ENCODE data around the gene PLEKHN1. TPM values are rescaled to one million over a fixed set of nuclear protein-coding genes. Genes with fewer than 3 reads are reported as not detected.

Gene PLEKHN1, protein sequence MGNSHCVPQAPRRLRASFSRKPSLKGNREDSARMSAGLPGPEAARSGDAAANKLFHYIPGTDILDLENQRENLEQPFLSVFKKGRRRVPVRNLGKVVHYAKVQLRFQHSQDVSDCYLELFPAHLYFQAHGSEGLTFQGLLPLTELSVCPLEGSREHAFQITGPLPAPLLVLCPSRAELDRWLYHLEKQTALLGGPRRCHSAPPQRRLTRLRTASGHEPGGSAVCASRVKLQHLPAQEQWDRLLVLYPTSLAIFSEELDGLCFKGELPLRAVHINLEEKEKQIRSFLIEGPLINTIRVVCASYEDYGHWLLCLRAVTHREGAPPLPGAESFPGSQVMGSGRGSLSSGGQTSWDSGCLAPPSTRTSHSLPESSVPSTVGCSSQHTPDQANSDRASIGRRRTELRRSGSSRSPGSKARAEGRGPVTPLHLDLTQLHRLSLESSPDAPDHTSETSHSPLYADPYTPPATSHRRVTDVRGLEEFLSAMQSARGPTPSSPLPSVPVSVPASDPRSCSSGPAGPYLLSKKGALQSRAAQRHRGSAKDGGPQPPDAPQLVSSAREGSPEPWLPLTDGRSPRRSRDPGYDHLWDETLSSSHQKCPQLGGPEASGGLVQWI
- 0.75 and 0.77 TPM in 2 replicates for total RNA-seq

DNA sequence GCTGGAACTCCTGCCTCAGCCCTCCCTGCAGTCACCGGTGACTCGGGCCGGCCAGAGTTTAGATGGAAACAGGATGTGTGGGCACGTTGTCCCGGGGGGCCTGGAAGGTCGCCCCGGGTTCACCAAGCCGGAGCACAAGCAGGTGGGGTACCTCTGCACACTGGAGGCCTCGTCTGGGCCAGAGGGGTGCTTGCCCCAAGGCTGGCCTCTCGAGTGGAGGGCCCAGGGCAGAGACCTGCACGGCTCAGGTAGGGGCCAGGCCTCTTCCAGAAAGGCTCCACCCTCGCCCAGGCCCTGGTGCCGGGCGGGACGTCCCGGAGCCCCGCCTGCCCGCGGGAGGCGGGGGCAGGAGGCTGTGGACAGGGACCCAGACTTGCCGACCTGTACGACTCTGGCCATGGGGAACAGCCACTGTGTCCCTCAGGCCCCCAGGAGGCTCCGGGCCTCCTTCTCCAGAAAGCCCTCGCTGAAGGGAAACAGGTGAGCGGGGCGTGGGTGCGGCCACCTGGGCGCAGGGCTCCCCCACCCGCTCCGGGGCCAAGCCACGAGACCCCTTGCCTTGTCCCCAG, at the start of gene PLEKHN1:
Gene PLEKHN1, plus strand, starts transcription at position 348 of the 569 bp plus-strand sequence. Its CDS starts 50 bp downstream, at position 398.

DNA sequence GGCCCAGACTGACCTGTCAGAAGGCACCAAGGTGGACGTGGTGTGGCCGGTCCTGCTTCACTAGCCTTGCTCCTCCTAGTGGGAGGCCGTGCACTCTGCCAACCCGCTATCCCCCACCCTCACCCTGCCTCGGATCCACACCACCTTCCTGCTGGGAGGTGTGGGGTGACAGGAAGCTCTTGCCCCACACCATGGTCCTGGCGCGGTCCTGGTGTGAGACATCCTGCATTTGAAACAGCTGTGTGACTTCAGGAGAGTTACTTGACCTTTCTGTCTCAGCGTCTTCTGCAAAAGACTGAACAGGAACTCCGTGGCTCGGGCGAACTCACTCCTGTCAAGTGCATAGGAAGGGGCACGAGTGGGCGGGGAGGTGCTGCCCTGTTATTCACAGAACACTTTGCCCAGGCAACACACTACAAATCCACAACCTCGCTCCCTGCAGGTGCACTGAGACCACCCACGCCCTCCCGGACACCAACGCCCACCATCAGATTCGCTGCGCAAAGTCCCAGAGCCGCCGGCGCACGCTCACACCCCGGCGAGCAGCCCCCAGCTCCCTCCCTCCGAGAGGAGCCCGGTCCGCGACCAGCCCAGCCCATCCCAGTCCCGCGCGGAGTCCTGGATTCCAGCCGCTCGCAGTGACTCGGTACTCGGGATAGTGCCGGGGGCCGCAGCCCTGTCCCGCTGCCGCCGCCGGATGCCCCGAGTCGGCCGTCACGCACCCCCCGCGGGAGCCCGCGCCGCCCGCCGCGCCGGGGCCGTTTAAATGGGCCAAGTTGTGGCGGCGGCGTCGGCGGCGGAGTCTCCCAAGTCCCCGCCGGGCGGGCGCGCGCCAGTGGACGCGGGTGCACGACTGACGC, 42.9 kb upstream of the PLEKHN1 start, which contains the start of gene SAMD11:
Gene SAMD11, plus strand, starts transcription at position 793 of the 860 bp plus-strand sequence. CDS start 509 bp downstream, outside the sequence.

DNA sequence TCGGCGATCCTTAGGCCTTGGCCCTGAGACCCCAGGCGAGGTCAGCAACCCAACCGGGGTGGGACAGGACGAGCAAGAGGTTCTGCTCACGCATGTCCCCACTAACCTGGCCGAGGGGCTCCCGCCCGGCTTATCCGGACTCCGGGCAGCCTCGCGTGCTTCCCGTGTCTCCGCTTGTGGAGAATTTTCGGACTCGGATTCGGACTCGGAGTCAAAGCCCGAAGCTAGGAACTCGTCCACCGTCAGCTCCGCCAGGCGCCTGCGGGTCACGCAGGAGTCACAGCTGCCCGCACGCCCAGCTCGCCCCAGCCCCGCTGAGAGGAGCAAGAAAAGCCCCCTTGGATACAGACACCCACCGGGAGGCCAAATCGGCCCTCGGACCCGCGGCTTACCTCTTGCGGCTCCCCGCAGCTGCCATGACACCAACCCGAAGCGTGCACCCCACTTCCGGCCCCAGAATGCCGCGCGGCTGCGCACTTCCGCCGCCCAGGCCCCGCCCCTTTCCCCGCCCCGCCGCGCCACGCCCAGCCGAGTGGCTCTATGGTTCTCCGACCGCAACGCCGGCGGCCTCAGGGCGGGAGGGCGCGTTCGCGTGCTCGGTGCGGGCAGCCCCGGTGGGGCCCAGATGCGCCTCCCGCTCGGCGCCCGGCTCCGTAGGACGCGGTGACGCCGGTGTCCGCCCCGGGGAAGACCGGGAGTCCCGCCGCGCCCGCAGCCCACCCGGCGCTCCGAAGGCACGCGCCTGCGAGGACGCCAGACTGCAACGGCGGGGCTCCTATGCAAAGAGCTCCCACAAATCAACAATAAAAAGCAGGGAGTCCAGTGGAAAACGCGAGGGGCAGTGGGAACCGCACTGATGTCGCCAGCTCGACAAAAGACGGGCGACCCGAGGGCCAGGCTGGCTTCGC, 7.2 kb upstream of the PLEKHN1 start, which contains the start of gene NOC2L:
Gene NOC2L, minus strand, starts transcription at position 434 of the 908 bp plus-strand sequence. Its CDS starts 16 bp downstream, at position 418.

DNA sequence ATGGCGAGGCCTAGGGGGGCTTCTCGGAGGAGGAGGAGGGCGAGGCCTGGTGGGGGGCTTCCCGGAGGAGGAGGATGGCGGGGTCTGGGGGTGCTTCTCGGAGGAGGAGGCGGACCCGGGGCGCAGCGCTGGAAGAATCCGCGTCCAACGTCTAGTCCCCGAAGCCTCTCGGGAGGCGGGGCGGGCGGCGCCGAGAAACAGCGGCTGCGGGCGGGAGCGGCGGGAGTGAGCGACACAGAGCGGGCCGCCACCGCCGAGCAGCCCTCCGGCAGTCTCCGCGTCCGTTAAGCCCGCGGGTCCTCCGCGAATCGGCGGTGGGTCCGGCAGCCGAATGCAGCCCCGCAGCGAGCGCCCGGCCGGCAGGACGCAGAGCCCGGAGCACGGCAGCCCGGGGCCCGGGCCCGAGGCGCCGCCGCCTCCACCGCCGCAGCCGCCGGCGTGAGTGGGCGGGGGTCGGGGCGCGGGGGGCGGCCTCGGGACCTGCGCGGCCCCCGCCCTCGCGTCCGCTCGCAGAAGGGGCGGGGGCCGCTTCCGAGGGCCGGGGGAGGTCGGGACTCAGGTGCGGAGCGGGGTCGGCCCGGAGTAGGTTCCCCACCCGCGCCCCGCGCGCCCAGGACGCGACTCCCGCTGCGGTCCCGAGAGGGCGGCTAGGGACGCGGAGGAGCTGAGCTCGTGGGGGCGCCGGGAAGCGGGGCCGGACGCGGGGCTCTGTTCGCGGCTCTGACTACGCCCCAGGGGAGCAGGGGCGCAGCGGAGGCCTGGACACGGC, 5.7 kb upstream of the PLEKHN1 start, which contains the start of gene KLHL17:
Gene KLHL17, plus strand, starts transcription at position 222 of the 769 bp plus-strand sequence. Its CDS starts 110 bp downstream, at position 332.

DNA sequence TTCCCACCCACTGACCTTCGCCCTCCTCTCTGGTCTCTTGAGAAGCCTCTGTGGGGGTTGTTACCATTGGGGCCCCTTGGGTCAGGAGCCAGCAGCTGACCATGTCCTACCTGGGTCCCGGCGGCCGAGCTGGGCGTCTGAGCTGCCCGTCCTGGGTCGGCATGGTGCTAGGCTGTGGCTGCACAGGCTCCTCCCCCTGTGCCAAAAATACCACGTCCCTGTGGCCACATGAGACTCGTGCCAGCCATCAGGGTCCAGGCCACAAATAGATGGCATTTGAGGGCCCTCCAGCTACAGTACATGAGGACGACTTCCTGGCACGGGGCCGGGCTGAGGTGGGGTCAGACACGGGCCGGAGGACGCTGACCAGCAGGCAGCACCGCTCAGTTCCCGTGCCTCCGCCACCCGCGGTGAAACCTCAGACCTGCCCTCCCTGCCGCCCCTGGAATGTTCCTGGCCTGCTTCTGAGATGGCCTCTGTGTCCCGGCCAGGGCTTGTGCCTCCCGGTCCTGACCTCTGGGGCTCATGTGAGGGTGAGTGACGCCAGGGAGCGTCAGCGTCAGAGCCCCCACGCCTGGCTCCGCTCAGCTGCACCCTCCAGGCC, 15.8 kb downstream of the PLEKHN1 start, which contains the start of gene PERM1:
Gene PERM1, minus strand, starts transcription at position 139 of the 604 bp plus-strand sequence. CDS start 1,064 bp downstream, outside the sequence.

DNA sequence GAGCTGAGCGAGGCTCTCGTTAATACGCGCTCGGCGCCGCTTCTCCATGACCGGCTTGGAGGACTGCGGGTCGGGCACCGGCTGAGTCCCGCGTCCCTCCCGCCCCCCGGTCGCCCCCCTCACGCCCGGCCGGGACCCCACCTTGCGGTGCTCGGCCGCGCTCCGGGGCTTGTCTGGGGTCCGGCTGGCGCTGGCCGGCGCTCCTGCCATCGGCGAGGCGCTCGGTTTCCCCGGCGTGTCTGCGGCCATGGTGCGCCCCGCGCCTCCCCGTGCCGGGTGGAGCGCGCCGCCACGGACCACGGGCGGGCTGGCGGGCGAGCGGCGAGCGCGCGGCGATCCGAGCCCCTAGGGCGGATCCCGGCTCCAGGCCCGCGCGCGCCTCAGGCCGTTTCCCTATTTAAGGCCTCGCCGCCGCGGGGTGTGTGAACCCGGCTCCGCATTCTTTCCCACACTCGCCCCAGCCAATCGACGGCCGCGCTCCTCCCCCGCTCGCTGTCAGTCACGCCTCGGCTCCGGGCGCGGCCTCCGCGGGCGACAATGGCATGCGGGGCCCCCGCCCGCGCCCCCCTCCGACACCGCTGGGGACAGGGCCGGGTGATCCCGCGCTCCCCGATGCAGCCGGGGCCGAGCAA, 33.6 kb downstream of the PLEKHN1 start, which contains the start of gene HES4:
Gene HES4, minus strand, starts transcription at position 373 of the 632 bp plus-strand sequence. Its CDS starts 124 bp downstream, at position 249.

DNA sequence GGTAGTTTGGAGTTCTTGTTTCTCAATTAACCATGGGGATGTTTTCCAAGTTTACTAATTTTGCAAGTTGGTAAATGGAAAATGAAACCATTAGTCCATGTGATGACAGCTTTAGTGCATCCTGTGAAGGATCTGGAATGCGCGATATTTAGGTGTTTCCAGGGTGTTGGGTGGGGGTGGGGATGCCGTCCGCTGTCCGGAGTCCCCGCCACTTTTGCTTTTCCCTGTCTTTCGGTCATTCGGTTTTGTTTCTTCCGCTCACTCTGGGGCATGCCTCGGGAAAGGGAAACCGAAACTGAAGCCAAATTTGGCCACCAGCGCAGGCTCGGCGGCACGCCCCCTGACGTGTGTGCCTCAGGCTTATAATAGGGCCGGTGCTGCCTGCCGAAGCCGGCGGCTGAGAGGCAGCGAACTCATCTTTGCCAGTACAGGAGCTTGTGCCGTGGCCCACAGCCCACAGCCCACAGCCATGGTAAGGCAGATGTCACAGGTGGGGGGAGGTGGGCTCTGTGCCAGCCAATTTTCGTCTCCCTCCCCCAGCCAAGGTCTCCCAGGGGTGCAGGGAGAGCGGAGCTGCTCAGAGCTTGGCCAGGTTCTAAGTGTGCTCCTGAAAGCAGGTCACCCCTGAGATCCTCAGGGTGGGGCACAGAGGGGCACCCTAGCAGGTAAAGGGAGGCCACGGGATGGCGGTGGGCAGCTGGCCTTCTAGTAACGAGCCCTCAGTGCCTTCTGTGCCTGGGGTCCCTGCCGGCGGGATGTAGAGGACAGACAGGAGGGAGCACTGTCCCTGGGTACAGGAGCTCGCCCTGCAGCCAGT, 47.0 kb downstream of the PLEKHN1 start, which contains the start of gene ISG15:
Gene ISG15, plus strand, starts transcription at position 393 of the 817 bp plus-strand sequence. Its CDS starts 77 bp downstream, at position 470.

DNA sequence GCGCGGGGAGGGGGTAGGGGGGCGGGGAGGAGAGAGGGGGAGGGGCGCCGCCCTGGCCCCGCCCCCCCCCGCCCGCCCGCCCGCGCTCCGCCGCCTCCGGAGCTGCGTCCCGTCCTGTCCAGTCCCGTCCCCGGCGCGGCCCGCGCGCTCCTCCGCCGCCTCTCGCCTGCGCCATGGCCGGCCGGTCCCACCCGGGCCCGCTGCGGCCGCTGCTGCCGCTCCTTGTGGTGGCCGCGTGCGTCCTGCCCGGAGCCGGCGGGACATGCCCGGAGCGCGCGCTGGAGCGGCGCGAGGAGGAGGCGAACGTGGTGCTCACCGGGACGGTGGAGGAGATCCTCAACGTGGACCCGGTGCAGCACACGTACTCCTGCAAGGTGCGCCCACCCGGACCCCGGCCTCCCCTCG, 53.7 kb downstream of the PLEKHN1 start, which contains the start of gene AGRN:
Gene AGRN, plus strand, starts transcription at position 121 of the 405 bp plus-strand sequence. Its CDS starts 53 bp downstream, at position 174.

Other genes starting within 250 kb of the PLEKHN1 start
- gene SAMD11, start 42.6 kb upstream of the PLEKHN1 start, total RNA-seq = 6.2 and 6.4 TPM in 2 replicates
- gene NOC2L, start 7.2 kb upstream of the PLEKHN1 start, total RNA-seq = 84.2 and 155 TPM in 2 replicates
- gene KLHL17, start 5.9 kb upstream of the PLEKHN1 start, total RNA-seq = 6.9 and 11.8 TPM in 2 replicates
- gene PERM1, start 15.6 kb downstream of the PLEKHN1 start, total RNA-seq = not detected in 2 replicates
- gene HES4, start 33.6 kb downstream of the PLEKHN1 start, total RNA-seq = 2.0 and 3.7 TPM in 2 replicates
- 46.4 and 53.9 TPM in 2 replicates for gene ISG15, start 47.0 kb downstream of the PLEKHN1 start, total RNA-seq
- gene AGRN, start 53.6 kb downstream of the PLEKHN1 start, total RNA-seq = 35.2 and 54.7 TPM in 2 replicates
- gene RNF223, start 107.8 kb downstream of the PLEKHN1 start, total RNA-seq = not detected in 2 replicates
- 6.2 and 10.2 TPM in 2 replicates for gene C1orf159, start 149.6 kb downstream of the PLEKHN1 start, total RNA-seq
- 0.12 TPM in 1 of 2 replicates, not detected in the other for gene TTLL10, start 207.4 kb downstream of the PLEKHN1 start, total RNA-seq
- 0.12 TPM in 1 of 2 replicates, not detected in the other for gene TNFRSF18, start 240.1 kb downstream of the PLEKHN1 start, total RNA-seq
- 0.12 TPM in 1 of 2 replicates, not detected in the other for gene TNFRSF4, start 247.7 kb downstream of the PLEKHN1 start, total RNA-seq